ENCODE results near the gene ANKRD36.
A peak's percentile ranks its signal among the peaks of the same experiment; 100 is the strongest.
"Not testable (repeated sequence)": the region's sequence is repeated elsewhere in the genome, so short reads cannot be mapped to it uniquely, and the experiment has no call there.

ANKRD36 gene

DNA sequence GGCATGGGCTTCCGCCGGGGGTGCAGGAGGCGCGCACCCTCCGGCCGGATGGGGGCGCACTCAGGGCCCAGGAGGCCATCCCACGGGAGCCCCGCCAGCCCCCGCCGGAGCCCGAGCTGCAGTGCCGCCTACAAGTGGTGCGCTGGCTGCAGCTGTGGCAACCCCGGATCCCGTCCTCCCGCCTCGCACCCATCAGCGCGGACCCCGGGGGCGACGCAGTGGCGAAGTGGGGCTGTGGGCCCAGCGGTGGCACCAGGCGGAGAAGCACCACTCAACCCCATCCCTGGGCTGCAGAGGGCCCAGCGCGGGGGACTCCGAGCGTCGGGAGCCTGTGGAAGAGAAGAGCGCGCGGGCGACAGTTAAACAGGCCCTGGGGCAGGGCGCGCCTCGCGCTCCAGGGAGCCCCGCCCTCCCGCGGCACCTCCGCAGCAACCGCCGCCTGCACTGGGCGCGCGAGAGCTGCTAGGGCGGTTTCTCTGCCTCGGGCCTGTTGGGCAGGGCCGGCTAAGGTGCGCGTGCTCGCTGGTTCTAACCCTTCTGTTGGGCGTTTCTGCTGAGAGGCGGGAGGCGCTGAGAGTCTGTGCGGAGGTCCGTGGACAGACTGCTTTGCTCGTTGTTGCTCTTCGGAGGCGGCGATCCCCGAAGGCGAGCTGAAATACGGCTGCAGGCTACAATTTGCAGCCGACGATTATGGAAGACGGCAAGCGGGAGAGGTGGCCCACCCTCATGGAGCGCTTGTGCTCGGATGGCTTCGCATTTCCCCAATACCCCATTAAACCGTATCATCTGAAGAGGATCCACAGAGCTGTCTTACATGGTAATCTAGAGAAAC, at the start of gene ANKRD36:
ANKRD36 (plus strand) TSS at position 104 of the 832 bp plus-strand sequence; CDS start at position 691, 587 bp downstream.
- DNase-seq (ENCODE audit: low spot score), result peak; percentile 84

GRCh38 chr2:97066030-97066429, 46.9 kb upstream of the ANKRD36 start:
- not testable (repeated sequence) for DNase-seq (ENCODE audit: low spot score)

DNA sequence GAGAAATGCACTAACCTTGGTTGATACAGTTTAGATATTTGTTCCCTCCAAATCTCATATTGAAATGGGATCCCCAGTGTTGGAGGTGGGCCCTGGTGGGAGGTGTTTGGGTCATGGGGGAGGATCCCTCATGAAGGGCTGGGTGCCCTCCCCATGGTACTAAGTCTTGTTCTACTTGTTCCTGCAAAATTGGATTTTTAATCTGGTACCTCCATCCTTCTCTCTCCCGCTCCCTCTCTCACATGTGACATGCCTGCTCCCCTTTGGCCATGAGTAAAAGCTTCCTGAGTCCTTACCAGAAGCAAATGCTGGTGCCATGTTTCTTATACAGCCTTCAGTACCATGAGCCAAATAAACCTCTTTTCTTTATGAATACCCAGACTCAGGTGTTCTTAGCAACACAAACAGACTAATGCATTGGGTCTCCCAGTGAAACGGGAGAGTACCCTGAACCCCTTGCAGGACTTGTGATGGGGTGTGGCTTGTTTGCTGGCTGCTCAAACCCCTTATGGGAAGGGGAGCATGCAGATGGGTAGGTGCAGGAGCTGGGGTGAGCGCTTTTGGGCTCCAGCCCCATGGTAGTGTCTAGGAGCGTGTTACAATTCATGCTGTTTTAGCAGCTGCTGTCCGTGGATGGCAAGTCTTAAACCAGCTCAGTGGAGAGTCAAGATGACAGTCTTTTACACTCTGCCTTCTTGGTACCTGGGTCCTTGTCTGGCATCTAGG, 45.5 kb upstream of the ANKRD36 start:
- no peak for DNase-seq (ENCODE audit: low spot score)

GRCh38 chr2:97068074-97068473, 44.9 kb upstream of the ANKRD36 start:
- DNase-seq (ENCODE audit: low spot score), result no peak

- not testable (repeated sequence) for DNase-seq (ENCODE audit: low spot score)
Observed at GRCh38 chr2:97068722-97069121, 44.2 kb upstream of the ANKRD36 start.

DNA sequence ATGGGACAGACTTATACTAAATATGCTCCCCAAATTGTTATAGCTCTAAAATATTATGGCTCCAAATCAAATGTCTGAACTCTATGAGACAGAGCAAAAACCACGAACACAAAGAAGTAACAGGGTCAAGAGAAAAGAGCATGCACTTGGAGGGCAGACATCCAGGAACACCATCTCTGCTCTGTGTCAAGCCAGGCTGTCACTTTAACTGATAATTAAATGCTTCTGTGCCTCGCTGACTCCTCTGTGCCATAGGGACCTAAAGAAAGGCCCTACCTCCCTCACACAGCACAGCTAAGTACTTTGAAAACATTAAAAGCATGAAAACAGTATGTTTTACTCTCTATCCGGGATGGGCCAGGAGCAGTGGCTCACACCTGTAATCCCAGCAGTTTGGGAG, 42.0 kb upstream of the ANKRD36 start:
- not testable (repeated sequence) for DNase-seq (ENCODE audit: low spot score)

- DNase-seq (ENCODE audit: low spot score), result not testable (repeated sequence)
Observed at GRCh38 chr2:97077213-97077612, 35.7 kb upstream of the ANKRD36 start.

GRCh38 chr2:97080855-97081254, 32.1 kb upstream of the ANKRD36 start:
- DNase-seq (ENCODE audit: low spot score), result not testable (repeated sequence)

- DNase-seq (ENCODE audit: low spot score), result not testable (repeated sequence)
Observed at GRCh38 chr2:97082206-97082605, 30.7 kb upstream of the ANKRD36 start.

DNA sequence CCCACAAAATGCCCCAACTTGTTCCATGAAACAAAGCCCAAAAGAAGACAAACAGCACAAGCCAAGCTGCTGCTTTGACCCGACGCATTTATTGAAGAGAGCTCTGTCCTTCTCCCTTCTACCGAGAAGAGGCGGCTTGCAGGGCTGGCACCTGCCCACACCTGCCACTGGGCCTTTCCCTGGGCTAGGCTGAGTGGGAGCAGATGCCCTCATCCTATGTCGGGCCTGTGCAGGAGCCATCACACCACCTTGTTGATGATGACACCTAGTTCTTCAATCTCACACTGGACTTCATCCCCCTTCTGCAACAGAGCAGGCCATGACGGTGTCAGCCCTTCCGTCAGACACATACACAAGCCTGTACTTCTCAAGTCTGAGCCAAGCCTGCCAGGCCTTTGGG, 29.4 kb upstream of the ANKRD36 start:
- not testable (repeated sequence) for DNase-seq (ENCODE audit: low spot score)

GRCh38 chr2:97085093-97085492, 27.9 kb upstream of the ANKRD36 start:
- DNase-seq (ENCODE audit: low spot score), result not testable (repeated sequence)

- not testable (repeated sequence) for DNase-seq (ENCODE audit: low spot score)
Observed at GRCh38 chr2:97088706-97089105, 24.2 kb upstream of the ANKRD36 start.

- DNase-seq (ENCODE audit: low spot score), result not testable (repeated sequence)
Observed at GRCh38 chr2:97092946-97093345, 20.0 kb upstream of the ANKRD36 start.

DNA sequence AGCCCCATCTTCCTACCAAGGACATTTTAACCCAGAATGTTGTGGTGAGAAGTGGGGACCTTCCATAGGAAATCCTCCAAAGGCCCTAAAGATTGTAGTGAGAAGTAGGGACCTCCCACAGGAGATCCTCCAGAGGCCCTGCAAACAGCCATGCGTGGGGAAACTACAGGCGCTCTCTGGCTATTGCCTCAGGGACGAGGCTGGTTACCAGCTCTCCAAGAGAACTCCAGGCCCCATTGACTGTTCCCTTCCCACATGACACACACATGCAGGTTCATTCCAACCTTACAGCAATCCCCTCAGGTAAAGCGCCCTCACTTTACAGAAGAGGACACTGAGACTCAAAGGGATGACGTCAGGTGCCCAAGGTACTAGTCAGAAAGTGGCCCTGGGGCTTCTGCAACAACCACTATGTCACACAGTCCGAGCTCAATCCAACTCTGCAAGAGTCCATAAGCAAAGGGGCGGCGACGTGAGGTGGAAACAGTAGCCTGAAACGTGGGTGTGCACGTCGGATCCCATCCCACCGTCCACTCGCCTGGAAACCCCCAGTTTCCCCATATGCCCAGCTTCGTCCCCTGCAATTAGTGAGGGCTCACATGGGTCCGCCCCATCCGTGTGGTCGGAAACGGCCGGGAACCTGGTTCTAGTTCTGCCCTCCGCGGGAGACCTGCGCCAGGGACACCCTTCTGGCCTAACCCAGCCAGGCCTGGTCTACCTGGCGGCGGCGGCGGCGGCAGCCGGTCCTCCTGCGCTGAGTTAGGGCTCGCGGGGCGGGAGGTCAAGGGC, 18.8 kb upstream of the ANKRD36 start:
- not testable (repeated sequence) for DNase-seq (ENCODE audit: low spot score)

- DNase-seq (ENCODE audit: low spot score), result peak; percentile 82
Observed at GRCh38 chr2:97094772-97095611, 18.0 kb upstream of the ANKRD36 start, which contains the start of gene FAHD2B. FAHD2B (minus strand) TSS chr2:97094882; CDS start chr2:97091706, 3,176 bp downstream.

GRCh38 chr2:97095661-97096060, 17.3 kb upstream of the ANKRD36 start:
- DNase-seq (ENCODE audit: low spot score), result no peak

GRCh38 chr2:97098786-97099372, 14.1 kb upstream of the ANKRD36 start:
- not testable (repeated sequence) for DNase-seq (ENCODE audit: low spot score)

- DNase-seq (ENCODE audit: low spot score), result not testable (repeated sequence)
Observed at GRCh38 chr2:97106878-97107277, 6.1 kb upstream of the ANKRD36 start.

GRCh38 chr2:97111246-97111645, 1.7 kb upstream of the ANKRD36 start:
- not testable (repeated sequence) for DNase-seq (ENCODE audit: low spot score)

DNA sequence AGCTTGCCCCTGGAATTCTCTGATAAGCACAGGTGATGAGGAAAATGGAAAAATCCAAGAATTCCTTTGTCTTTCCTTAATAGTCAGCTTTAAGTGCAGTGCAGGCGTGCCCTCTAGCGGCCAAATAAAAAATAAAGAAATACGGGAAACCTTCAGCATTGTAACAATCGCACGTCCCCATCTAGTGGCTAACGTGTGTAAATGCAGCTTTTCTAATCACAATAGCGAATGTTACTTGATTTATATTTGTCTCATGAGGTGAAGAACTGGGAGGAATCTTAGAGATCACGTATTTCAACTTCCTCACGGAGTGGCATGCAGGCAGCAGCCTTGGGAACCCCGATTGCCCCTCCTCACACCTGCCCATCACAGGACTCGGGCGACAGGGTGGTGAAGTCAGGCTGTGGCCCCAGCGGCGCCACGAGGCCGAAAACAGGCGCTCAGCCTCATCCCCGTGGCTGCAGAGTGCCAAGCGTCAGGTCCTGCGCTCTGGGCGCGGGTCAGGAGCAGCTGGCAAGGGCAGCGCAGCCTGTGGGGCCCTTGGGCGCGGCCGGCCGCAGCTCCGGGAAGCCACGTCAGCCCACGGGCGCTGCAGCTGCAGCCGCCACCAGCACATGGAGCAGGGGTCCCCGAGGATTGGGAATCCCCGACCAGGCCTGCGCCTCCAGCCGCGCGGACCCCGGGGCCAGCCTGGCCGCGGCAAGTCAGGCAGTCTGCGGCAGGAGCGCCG, 468 bp upstream of the ANKRD36 start:
- DNase-seq (ENCODE audit: low spot score), result peak; percentile 7
